NB4 (cell line): ENCODE results near the gene C1orf21.

Experiments
- CTCF ChIP-seq: IDR thresholded peaks from one replicate; pipeline ENCODE4 v1.5.1; 2012; ENCODE audit warnings: low read depth, low read length
- MAX ChIP-seq: IDR thresholded peaks from 2 replicates; pipeline ENCODE4 v1.6.1; 2011; ENCODE audit warnings: low read depth, low read length
- MYC ChIP-seq: IDR thresholded peaks from 2 replicates; pipeline ENCODE4 v1.6.1; 2011; ENCODE audit warnings: low read depth, low read length
- POLR2A ChIP-seq: IDR thresholded peaks from 2 replicates; pipeline ENCODE4 v1.6.1; 2011; ENCODE audit warnings: mild to moderate bottlenecking; ENCODE audit not compliant: insufficient read length; ENCODE audit errors: extremely low read depth

GRCh38 chr1:184643661-184644060 is 256.8 kb downstream of the C1orf21 start:
- TF ChIP-seq CTCF (no peak), POLR2A (no peak), MAX (no peak), MYC (no peak)
